ENCODE measurements around the gene EXOC2. TPM values are rescaled to one million over a fixed set of nuclear protein-coding genes. Genes with fewer than 3 reads are reported as not detected.
"Not testable (repeated sequence)": the region's sequence is repeated elsewhere in the genome, so short reads cannot be mapped to it uniquely, and the experiment has no call there.

The EXOC2 gene
- polyA plus RNA-seq, 4 donors: 4.5 to 14.1 (median 8.8) TPM

- Histone ChIP-seq H3K27me3 (ENCODE audit: control insufficient read depth in 3 of 3, insufficient read depth in 3 of 3, low read length in 3 of 3) (no peaks in the 10 kb centered on the region), H3K9me3 (ENCODE audit: control insufficient read depth in 2 of 2, insufficient read depth in 1 of 2, low read depth in 1 of 2, low read length in 1 of 2) (no peaks in the 10 kb centered on the region), H3K36me3 (ENCODE audit: control insufficient read depth in 3 of 3, insufficient read depth in 2 of 3, low read depth in 1 of 3, low read length in 3 of 3) (peaks cover 0 to 5% (median 0%) of the 10 kb centered on the region in 3 donors), H3K4me3 (ENCODE audit: low read depth in 1 of 3, low read length in 3 of 3) (no peak overlapping the region), H3K4me1 (ENCODE audit: control insufficient read depth in 3 of 3, insufficient read depth in 2 of 3, low read depth in 1 of 3, low read length in 2 of 3) (no peaks in the 10 kb centered on the region), H3K27ac (ENCODE audit: low read depth in 1 of 3, low read length in 2 of 3) (no peak overlapping the region)
- DNase-seq (no peak), FAIRE-seq (no peak)
- 93 to 98% (median 96%) methylated on average over 5 of the region's 5 CpGs for WGBS, 3 donors
Measured at GRCh38 chr6:665403-666267, 27.3 kb downstream of the EXOC2 start.

GRCh38 chr6:663788-664187, 29.2 kb downstream of the EXOC2 start:
- H3K9me3 ChIP-seq (ENCODE audit: control insufficient read depth in 2 of 2, insufficient read depth in 1 of 2, low read depth in 1 of 2, low read length in 1 of 2); H3K4me3 ChIP-seq (ENCODE audit: low read depth in 1 of 3, low read length in 3 of 3); FAIRE-seq; H3K36me3 ChIP-seq (ENCODE audit: control insufficient read depth in 3 of 3, insufficient read depth in 2 of 3, low read depth in 1 of 3, low read length in 3 of 3); H3K4me1 ChIP-seq (ENCODE audit: control insufficient read depth in 3 of 3, insufficient read depth in 2 of 3, low read depth in 1 of 3, low read length in 2 of 3); H3K27me3 ChIP-seq (ENCODE audit: control insufficient read depth in 3 of 3, insufficient read depth in 3 of 3, low read length in 3 of 3); DNase-seq; H3K27ac ChIP-seq (ENCODE audit: low read depth in 1 of 3, low read length in 2 of 3): not testable (repeated sequence)
- 68 to 71% (median 70%) methylated on average over 4 of the region's 4 CpGs for WGBS, 3 donors

GRCh38 chr6:659716-660581, 33.0 kb downstream of the EXOC2 start:
- FAIRE-seq: no peak
- no peak for DNase-seq
- Histone ChIP-seq H3K27me3 (ENCODE audit: control insufficient read depth in 3 of 3, insufficient read depth in 3 of 3, low read length in 3 of 3) (no peaks in the 10 kb centered on the region), H3K9me3 (ENCODE audit: control insufficient read depth in 2 of 2, insufficient read depth in 1 of 2, low read depth in 1 of 2, low read length in 1 of 2) (no peaks in the 10 kb centered on the region), H3K4me3 (ENCODE audit: low read depth in 1 of 3, low read length in 3 of 3) (no peak overlapping the region), H3K4me1 (ENCODE audit: control insufficient read depth in 3 of 3, insufficient read depth in 2 of 3, low read depth in 1 of 3, low read length in 2 of 3) (no peaks in the 10 kb centered on the region), H3K27ac (ENCODE audit: low read depth in 1 of 3, low read length in 2 of 3) (no peak overlapping the region), H3K36me3 (ENCODE audit: control insufficient read depth in 3 of 3, insufficient read depth in 2 of 3, low read depth in 1 of 3, low read length in 3 of 3) (peaks cover 4 to 9% (median 6%) of the 10 kb centered on the region in 3 donors)
- WGBS, 3 donors: 77 to 87% (median 77%) methylated on average over 13 of the region's 13 CpGs

GRCh38 chr6:658244-658643, 34.7 kb downstream of the EXOC2 start:
- Histone ChIP-seq H3K4me3 (ENCODE audit: low read depth in 1 of 3, low read length in 3 of 3) (no peak overlapping the region), H3K36me3 (ENCODE audit: control insufficient read depth in 3 of 3, insufficient read depth in 2 of 3, low read depth in 1 of 3, low read length in 3 of 3) (peaks cover 4 to 9% (median 6%) of the 10 kb centered on the region in 3 donors), H3K9me3 (ENCODE audit: control insufficient read depth in 2 of 2, insufficient read depth in 1 of 2, low read depth in 1 of 2, low read length in 1 of 2) (no peaks in the 10 kb centered on the region), H3K4me1 (ENCODE audit: control insufficient read depth in 3 of 3, insufficient read depth in 2 of 3, low read depth in 1 of 3, low read length in 2 of 3) (no peaks in the 10 kb centered on the region), H3K27ac (ENCODE audit: low read depth in 1 of 3, low read length in 2 of 3) (no peak overlapping the region), H3K27me3 (ENCODE audit: control insufficient read depth in 3 of 3, insufficient read depth in 3 of 3, low read length in 3 of 3) (no peaks in the 10 kb centered on the region)
- FAIRE-seq: no peak
- DNase-seq: no peak
- 52 to 85% (median 83%) methylated on average over 2 of the region's 2 CpGs for WGBS, 3 donors

- DNase-seq: no peak
- no peak overlapping the region for H3K27ac ChIP-seq (ENCODE audit: low read depth in 1 of 3, low read length in 2 of 3)
- FAIRE-seq: no peak
- no peaks in the 10 kb centered on the region for H3K27me3 ChIP-seq (ENCODE audit: control insufficient read depth in 3 of 3, insufficient read depth in 3 of 3, low read length in 3 of 3)
- H3K4me1 ChIP-seq (ENCODE audit: control insufficient read depth in 3 of 3, insufficient read depth in 2 of 3, low read depth in 1 of 3, low read length in 2 of 3): no peaks in the 10 kb centered on the region
- no peak overlapping the region for H3K4me3 ChIP-seq (ENCODE audit: low read depth in 1 of 3, low read length in 3 of 3)
- peaks cover 4 to 9% (median 6%) of the 10 kb centered on the region in 3 donors for H3K36me3 ChIP-seq (ENCODE audit: control insufficient read depth in 3 of 3, insufficient read depth in 2 of 3, low read depth in 1 of 3, low read length in 3 of 3)
- WGBS, 3 donors: 71 to 79% (median 74%) methylated on average over 1 of the region's 1 CpG
- no peaks in the 10 kb centered on the region for H3K9me3 ChIP-seq (ENCODE audit: control insufficient read depth in 2 of 2, insufficient read depth in 1 of 2, low read depth in 1 of 2, low read length in 1 of 2)
Measured at GRCh38 chr6:657743-658142, 35.2 kb downstream of the EXOC2 start.

- no peak within 1 kb of the TSS for H3K4me3 ChIP-seq (ENCODE audit: low read depth in 1 of 3, low read length in 3 of 3)
- 98% methylated on average over 64 to 73 of the region's 73 CpGs for WGBS, 3 donors
- FAIRE-seq (no peak), DNase-seq (no peak)
- no peak within 1 kb of the TSS for H3K27ac ChIP-seq (ENCODE audit: low read depth in 1 of 3, low read length in 2 of 3)
- H3K36me3 ChIP-seq (ENCODE audit: control insufficient read depth in 3 of 3, insufficient read depth in 2 of 3, low read depth in 1 of 3, low read length in 3 of 3): peaks cover 4 to 9% (median 6%) of the 10 kb centered on the region in 3 donors
- H3K27me3 ChIP-seq (ENCODE audit: control insufficient read depth in 3 of 3, insufficient read depth in 3 of 3, low read length in 3 of 3): no peaks in the 10 kb centered on the region
- no peaks in the 10 kb centered on the region for H3K4me1 ChIP-seq (ENCODE audit: control insufficient read depth in 3 of 3, insufficient read depth in 2 of 3, low read depth in 1 of 3, low read length in 2 of 3)
- H3K9me3 ChIP-seq (ENCODE audit: control insufficient read depth in 2 of 2, insufficient read depth in 1 of 2, low read depth in 1 of 2, low read length in 1 of 2): no peaks in the 10 kb centered on the region
Measured at GRCh38 chr6:656460-657252, 36.3 kb downstream of the EXOC2 start, which contains the start of gene HUS1B. HUS1B (minus strand) TSS chr6:657100; CDS start chr6:656944, 156 bp downstream.

- 79 to 96% (median 94%) methylated on average over 4 of the region's 4 CpGs for WGBS, 3 donors
Measured at GRCh38 chr6:654136-654535, 38.8 kb downstream of the EXOC2 start.

GRCh38 chr6:652865-653264, 40.1 kb downstream of the EXOC2 start:
- WGBS, 3 donors: 67 to 82% (median 71%) methylated on average over 3 of the region's 3 CpGs

More at GRCh38 chr6:654136-654535, 38.8 kb downstream of the EXOC2 start:
- H3K27me3 ChIP-seq (ENCODE audit: control insufficient read depth in 3 of 3, insufficient read depth in 3 of 3, low read length in 3 of 3): no peaks in the 10 kb centered on the region
- no peaks in the 10 kb centered on the region for H3K9me3 ChIP-seq (ENCODE audit: control insufficient read depth in 2 of 2, insufficient read depth in 1 of 2, low read depth in 1 of 2, low read length in 1 of 2)
- peaks cover 4 to 9% (median 6%) of the 10 kb centered on the region in 3 donors for H3K36me3 ChIP-seq (ENCODE audit: control insufficient read depth in 3 of 3, insufficient read depth in 2 of 3, low read depth in 1 of 3, low read length in 3 of 3)
- no peak overlapping the region for H3K27ac ChIP-seq (ENCODE audit: low read depth in 1 of 3, low read length in 2 of 3)
- DNase-seq (no peak), FAIRE-seq (no peak)
- no peak overlapping the region for H3K4me3 ChIP-seq (ENCODE audit: low read depth in 1 of 3, low read length in 3 of 3)
- no peaks in the 10 kb centered on the region for H3K4me1 ChIP-seq (ENCODE audit: control insufficient read depth in 3 of 3, insufficient read depth in 2 of 3, low read depth in 1 of 3, low read length in 2 of 3)

More at GRCh38 chr6:652865-653264, 40.1 kb downstream of the EXOC2 start:
- H3K36me3 ChIP-seq (ENCODE audit: control insufficient read depth in 3 of 3, insufficient read depth in 2 of 3, low read depth in 1 of 3, low read length in 3 of 3): peaks cover 4 to 9% (median 6%) of the 10 kb centered on the region in 3 donors
- no peaks in the 10 kb centered on the region for H3K27me3 ChIP-seq (ENCODE audit: control insufficient read depth in 3 of 3, insufficient read depth in 3 of 3, low read length in 3 of 3)
- peak overlapping the region in 1 of 3 donors; percentile 16 for H3K27ac ChIP-seq (ENCODE audit: low read depth in 1 of 3, low read length in 2 of 3)
- H3K4me3 ChIP-seq (ENCODE audit: low read depth in 1 of 3, low read length in 3 of 3): no peak overlapping the region
- no peak for DNase-seq
- FAIRE-seq: no peak
- H3K4me1 ChIP-seq (ENCODE audit: control insufficient read depth in 3 of 3, insufficient read depth in 2 of 3, low read depth in 1 of 3, low read length in 2 of 3): no peaks in the 10 kb centered on the region
- H3K9me3 ChIP-seq (ENCODE audit: control insufficient read depth in 2 of 2, insufficient read depth in 1 of 2, low read depth in 1 of 2, low read length in 1 of 2): no peaks in the 10 kb centered on the region

Measured in small intestine (tissue), 7 donors.